Measurements from ENCODE around the gene WWOX. TPM values are rescaled to one million over a fixed set of nuclear protein-coding genes. Genes with fewer than 3 reads are reported as not detected.
A peak's percentile ranks its signal among the peaks of the same experiment; 100 is the strongest.

The WWOX gene
- total and polyA plus RNA-seq, 10 donors = 5.9 to 90.3 (median 26.4) TPM

DNA sequence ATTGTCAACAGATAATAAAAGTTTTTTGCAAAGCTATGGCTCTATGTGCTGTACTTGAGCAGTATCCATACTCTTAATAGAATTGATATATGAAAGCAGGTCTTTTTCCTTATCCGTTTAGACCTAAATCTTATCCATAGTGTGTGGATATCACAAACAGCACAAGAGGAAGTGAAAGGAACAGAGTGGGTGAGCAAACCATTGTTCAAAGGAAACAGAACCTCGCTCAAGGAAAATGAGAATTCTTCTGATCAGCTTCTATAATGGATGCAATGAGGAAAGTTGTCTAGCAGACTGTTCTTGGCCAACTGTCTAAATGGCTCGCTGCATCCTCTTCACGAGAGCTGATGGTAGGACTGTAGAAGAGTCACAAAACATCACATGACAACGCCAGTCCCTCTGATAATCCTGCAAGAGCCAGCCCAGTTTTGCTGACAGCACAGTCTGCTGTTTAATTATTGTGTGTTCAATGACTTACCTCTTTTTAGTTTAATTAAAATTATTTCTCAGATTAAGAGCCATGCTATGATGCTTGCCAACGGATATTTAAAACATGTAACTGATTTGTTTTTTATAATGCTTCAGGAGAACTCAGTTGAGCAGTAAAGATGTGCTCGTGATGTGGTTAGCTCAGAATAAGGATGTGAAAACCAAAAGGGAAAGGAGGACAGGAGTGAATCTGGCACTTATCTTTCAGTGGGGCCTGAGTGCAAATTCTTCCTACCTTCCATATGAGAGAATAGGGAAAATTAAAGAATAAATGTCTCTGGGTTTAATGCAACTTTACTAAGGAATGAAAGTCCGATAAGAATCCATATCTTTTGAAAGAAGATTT is 38.5 kb downstream of the WWOX start:
- intact Hi-C loops (cut with DNase I; ENCODE audit: low total_unique reads) = no loop called here
- peak overlapping the region in 1 of 8 donors; percentile 21 for H3K4me3 ChIP-seq
- peaks cover 0 to 5% (median 0%) of the 10 kb centered on the region in 8 donors for H3K9me3 ChIP-seq
- no peak for DNase-seq
- H3K27me3 ChIP-seq (replicated peaks in 1 of 7) = no peaks in the 10 kb centered on the region
- no peak overlapping the region for H3K27ac ChIP-seq
- H3K36me3 ChIP-seq = no peaks in the 10 kb centered on the region
- peaks cover 0 to 5% (median 0%) of the 10 kb centered on the region in 6 donors for H3K4me1 ChIP-seq
- WGBS, 5 donors = 69 to 85% (median 80%) methylated on average over 8 of the region's 8 CpGs
- no peak for TF ChIP-seq POLR2AphosphoS5 (IDR thresholded peaks at IDR 0.05)
- no peak for TF ChIP-seq POLR2A (IDR thresholded peaks at IDR 0.05)
- TF ChIP-seq, protein P1, sequence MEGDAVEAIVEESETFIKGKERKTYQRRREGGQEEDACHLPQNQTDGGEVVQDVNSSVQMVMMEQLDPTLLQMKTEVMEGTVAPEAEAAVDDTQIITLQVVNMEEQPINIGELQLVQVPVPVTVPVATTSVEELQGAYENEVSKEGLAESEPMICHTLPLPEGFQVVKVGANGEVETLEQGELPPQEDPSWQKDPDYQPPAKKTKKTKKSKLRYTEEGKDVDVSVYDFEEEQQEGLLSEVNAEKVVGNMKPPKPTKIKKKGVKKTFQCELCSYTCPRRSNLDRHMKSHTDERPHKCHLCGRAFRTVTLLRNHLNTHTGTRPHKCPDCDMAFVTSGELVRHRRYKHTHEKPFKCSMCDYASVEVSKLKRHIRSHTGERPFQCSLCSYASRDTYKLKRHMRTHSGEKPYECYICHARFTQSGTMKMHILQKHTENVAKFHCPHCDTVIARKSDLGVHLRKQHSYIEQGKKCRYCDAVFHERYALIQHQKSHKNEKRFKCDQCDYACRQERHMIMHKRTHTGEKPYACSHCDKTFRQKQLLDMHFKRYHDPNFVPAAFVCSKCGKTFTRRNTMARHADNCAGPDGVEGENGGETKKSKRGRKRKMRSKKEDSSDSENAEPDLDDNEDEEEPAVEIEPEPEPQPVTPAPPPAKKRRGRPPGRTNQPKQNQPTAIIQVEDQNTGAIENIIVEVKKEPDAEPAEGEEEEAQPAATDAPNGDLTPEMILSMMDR (IDR thresholded peaks at IDR 0.05 in 8 of 11, conservative IDR thresholded peaks at IDR 0.05 in 3 of 11) = no peak

DNA sequence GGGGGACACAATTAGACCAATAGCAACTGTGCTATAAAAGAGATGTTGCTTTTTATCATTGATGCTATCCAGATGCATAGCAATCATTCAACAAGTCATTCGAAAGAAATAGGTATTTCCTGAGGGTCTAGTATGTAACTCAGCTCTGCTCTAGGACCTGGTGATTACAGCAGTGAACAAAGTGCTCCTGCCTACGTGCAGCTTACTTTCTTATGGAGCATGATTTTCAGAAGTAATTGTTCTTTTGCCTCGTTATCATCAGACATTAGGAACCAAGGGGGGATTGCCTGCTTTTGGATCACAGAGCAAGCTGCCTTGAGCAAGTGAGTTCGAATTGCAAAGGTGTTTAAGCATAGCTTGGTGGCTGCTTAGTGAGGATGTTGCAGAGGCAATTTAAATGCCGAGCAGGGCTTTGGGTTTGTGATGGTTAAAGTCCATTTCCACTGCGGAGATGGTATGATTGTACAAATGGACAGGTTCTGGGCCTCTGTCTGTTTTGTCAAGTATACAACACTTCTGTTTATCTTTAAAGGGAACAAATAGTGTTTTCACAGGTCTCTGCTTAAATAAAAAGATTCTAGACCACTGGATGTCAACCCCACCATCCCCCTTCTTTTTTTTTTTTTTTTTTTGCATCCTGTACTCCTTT is 41.5 kb downstream of the WWOX start:
- TF ChIP-seq, protein P1 (IDR thresholded peaks at IDR 0.05 in 8 of 11, conservative IDR thresholded peaks at IDR 0.05 in 3 of 11) = no peak
- no peak for TF ChIP-seq POLR2AphosphoS5 (IDR thresholded peaks at IDR 0.05)
- no peak for TF ChIP-seq POLR2A (IDR thresholded peaks at IDR 0.05)
- 90 to 95% (median 91%) methylated on average over 6 of the region's 6 CpGs for WGBS, 5 donors
- intact Hi-C loops (cut with DNase I; ENCODE audit: low total_unique reads) = no loop called here

DNA sequence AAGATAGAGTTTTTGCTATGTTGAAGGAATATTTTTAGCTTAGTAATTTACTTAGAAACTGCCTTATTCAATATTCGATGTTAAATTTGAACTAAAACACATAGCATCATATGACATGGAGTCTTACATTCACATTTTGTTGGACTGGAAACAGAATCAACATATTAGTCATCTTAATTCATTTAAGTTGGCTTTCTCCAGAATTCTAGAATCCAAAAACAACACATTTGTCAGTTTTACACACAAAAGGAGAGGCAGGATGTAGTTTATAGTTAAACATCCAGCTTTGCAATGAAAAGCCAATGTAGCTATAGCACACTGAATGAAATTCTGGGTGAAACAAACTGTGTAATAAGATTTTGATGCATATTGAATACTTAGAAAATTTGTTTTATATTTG is 43.3 kb downstream of the WWOX start:
- TF ChIP-seq POLR2A (IDR thresholded peaks at IDR 0.05) (no peak), POLR2AphosphoS5 (IDR thresholded peaks at IDR 0.05) (no peak)
- TF ChIP-seq, protein P1 (IDR thresholded peaks at IDR 0.05 in 8 of 11, conservative IDR thresholded peaks at IDR 0.05 in 3 of 11) = no peak
- no peaks in the 10 kb centered on the region for H3K27me3 ChIP-seq (replicated peaks in 1 of 7)

More for the DNA sequence above, 41.5 kb downstream of the WWOX start:
- Histone ChIP-seq H3K27me3 (replicated peaks in 1 of 7) (no peaks in the 10 kb centered on the region), H3K27ac (no peak overlapping the region), H3K4me1 (peaks cover 0 to 5% (median 0%) of the 10 kb centered on the region in 6 donors), H3K4me3 (no peak overlapping the region), H3K9me3 (peaks cover 0 to 5% (median 0%) of the 10 kb centered on the region in 8 donors), H3K36me3 (no peaks in the 10 kb centered on the region)
- no peak for DNase-seq

DNA sequence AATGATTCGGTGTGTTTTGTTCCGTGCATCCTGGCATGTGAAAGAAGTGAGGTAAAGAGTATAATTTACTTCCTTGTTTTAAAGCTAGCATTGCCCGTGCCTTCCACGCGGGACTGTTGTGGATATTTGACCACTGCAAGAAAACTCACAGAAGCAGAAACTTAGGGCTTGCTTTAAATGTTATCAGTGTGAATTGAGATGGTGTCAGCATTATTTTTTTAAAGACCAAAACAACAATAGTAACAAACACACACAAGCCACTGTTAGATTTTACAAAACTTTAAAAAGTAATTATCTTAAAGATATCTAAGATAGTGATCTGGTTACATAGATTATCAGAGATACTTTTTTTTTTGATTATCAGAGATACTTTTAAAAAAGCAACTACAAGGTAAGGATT is 47.4 kb downstream of the WWOX start:
- Histone ChIP-seq H3K4me3 (no peak overlapping the region), H3K4me1 (no peaks in the 10 kb centered on the region), H3K9me3 (no peaks in the 10 kb centered on the region), H3K36me3 (no peaks in the 10 kb centered on the region), H3K27ac (no peak overlapping the region), H3K27me3 (replicated peaks in 1 of 7) (no peaks in the 10 kb centered on the region)
- intact Hi-C loops (cut with DNase I; ENCODE audit: low total_unique reads) = no loop called here
- TF ChIP-seq, protein P1 (IDR thresholded peaks at IDR 0.05 in 8 of 11, conservative IDR thresholded peaks at IDR 0.05 in 3 of 11) = no peak
- TF ChIP-seq POLR2AphosphoS5 (IDR thresholded peaks at IDR 0.05) (no peak), POLR2A (IDR thresholded peaks at IDR 0.05) (no peak)
- DNase-seq = no peak
- WGBS, 5 donors = 46 to 66% (median 60%) methylated on average over 5 of the region's 5 CpGs

More for the DNA sequence above, 43.3 kb downstream of the WWOX start:
- no peak overlapping the region for H3K27ac ChIP-seq
- 91 to 98% (median 97%) methylated on average over 1 of the region's 1 CpG for WGBS, 5 donors
- intact Hi-C loops (cut with DNase I; ENCODE audit: low total_unique reads) = no loop called here
- H3K36me3 ChIP-seq = no peaks in the 10 kb centered on the region
- H3K9me3 ChIP-seq = peaks cover 0 to 5% (median 0%) of the 10 kb centered on the region in 8 donors
- H3K4me1 ChIP-seq = peaks cover 0 to 3% (median 0%) of the 10 kb centered on the region in 6 donors
- no peak overlapping the region for H3K4me3 ChIP-seq
- DNase-seq = no peak
